Pancreas (tissue), 10 donors: Measurements from ENCODE around the gene B3GALT2. TPM values are rescaled to one million over a fixed set of nuclear protein-coding genes. Genes with fewer than 3 reads are reported as not detected.

Source experiments
- ATAC-seq, 4 donors: fragments of 200-7000 bp; cut with Tn5 transposase; one replicate each; pipeline versions ENCODE4 v1.8.0 to v1.9.1; 2020; ENCODE audit warnings: mild to moderate bottlenecking in 4 of 4, moderate library complexity in 4 of 4
- DNase-seq, 6 donors: peaks; one replicate each; pipeline ENCODE4 v3.0.0-alpha.2; 2020
- FAIRE-seq: peaks from 2 replicates; lab custom pipeline; 2012; peaks lifted over from hg19 to GRCh38; lab: Jason Lieb, UNC
- H3K27ac ChIP-seq, 4 donors: fragments of 200-600 bp; sonication (generic); 1 replicate in 3 of 4; 2 replicates in 1 of 4; pipeline versions ENCODE4 v1.5.0 to v1.8.0; 2020
- H3K27me3 ChIP-seq, 4 donors: fragments of 200-600 bp; one replicate each; pipeline ENCODE4 v1.8.0; 2021
- H3K36me3 ChIP-seq, 3 donors: fragments of 200-600 bp; sonication (generic) in 1 of 3; one replicate each; pipeline versions ENCODE4 v1.5.0 to v1.8.0; 2020 to 2021
- H3K4me1 ChIP-seq, 3 donors: fragments of 200-600 bp; one replicate each; pipeline ENCODE4 v1.8.0; 2021
- H3K4me3 ChIP-seq, 4 donors: fragments of 200-600 bp; sonication (generic) in 2 of 4; one replicate each; pipeline versions ENCODE4 v1.5.0 to v1.8.0; 2020 to 2021
- H3K9me3 ChIP-seq, 4 donors: fragments of 200-600 bp; one replicate each; pipeline ENCODE4 v1.8.0; 2021
- CTCF ChIP-seq, 4 donors: fragments of 200-600 bp; sonication (generic) in 3 of 4; IDR thresholded peaks; one replicate each; pipeline versions ENCODE4 v1.5.0 to v1.8.0; 2021; ENCODE audit warnings: antibody characterized with exemption in 4 of 4
- WGBS, 2 donors: extraction: QIAGEN DNeasy Blood & Tissue Kit; methylation state at CpG; one replicate each; pipeline ENCODE4 v1.1.7; 2013; 5-methylcytosine and 5-hydroxymethylcytosine counted together
- intact Hi-C, 3 donors: fragments of 100-400 bp; cut with DNase I; formaldehyde crosslinking; loops; one replicate each; pipeline versions ENCODE4 v1.11.1 to v1.14.2; 2022
- microRNA-seq, 2 donors: library from miRNA; unstranded; fragments of <30 nt; microRNA quantifications; one replicate each; pipeline versions ENCODE4 to v1.1.0, GENCODE V29; 2019 to 2020
- polyA plus RNA-seq, 2 donors: library from polyadenylated mRNA; stranded (reverse); fragments of 200-250 nt; gene quantifications; one replicate each; pipeline ENCODE4 v1.2.3, GENCODE V29; 2013
- total RNA-seq, 6 donors: library from RNA; stranded (reverse); fragmentation: NEBNext Ultra II Directional in 4 of 6; extraction: Animal tissue kit (Norgen Biotek cat#: 25700) in 4 of 6; gene quantifications; one replicate each; pipeline versions ENCODE4 v1.2.1 to v1.2.4, GENCODE V29; 2021 to 2023
- donor health status: healthy with polysubstance abuse.
- donor health status: DM: no; HTN: no; CAD: no; lungs with moderate emphysema.
- donor health status: DM: no; HTN: no; CAD: no.
- donor health status: control.
- donor health status: control.
- donor health status: Bipolar disorder and iron deficiency.
- donor health status: DM: yes; HTN: yes; CAD: no.
- donor health status: DM: no; HTN: no; CAD: no.
- donor health status: DM: no; HTN: no; CAD: no.
- donor health status: DM: yes; HTN: yes; CAD: no.

Gene B3GALT2
- total and polyA plus RNA-seq, 8 donors = 0.20 to 0.99 (median 0.34) TPM

DNA sequence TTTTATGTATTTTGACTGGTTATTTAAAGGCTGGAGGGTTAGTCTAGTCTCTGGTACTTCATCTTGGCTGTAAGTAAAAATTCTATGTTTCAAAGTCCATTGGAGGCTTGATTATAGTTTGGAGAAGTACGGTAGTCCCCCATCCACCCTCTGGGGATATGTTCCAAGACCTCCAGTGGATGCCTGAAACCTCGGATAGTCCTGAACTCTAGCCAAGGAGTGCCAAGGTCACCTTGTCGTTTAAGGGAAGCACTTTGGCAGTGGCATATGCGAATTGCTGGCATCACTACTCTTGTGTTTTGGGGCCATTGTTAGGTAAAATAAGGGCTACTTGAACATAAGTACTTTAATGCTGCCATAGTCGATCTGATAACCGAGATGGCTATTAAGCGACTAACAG, 46.2 kb downstream of the B3GALT2 start:
- no peak overlapping the region for H3K27ac ChIP-seq
- ATAC-seq = no peak
- no peaks in the 10 kb centered on the region for H3K4me1 ChIP-seq
- no peak for FAIRE-seq
- 59 to 62% methylated on average over 7 of the region's 7 CpGs for WGBS, 2 donors
- TF ChIP-seq CTCF (IDR thresholded peaks at IDR 0.05) = no peak
- no peak overlapping the region for H3K4me3 ChIP-seq
- H3K9me3 ChIP-seq = no peaks in the 10 kb centered on the region
- intact Hi-C loops = no loop called here
- H3K36me3 ChIP-seq = peaks cover 0 to 7% (median 5%) of the 10 kb centered on the region in 3 donors
- no peak for DNase-seq
- no peaks in the 10 kb centered on the region for H3K27me3 ChIP-seq

GRCh38 chr1:193131266-193131860, 55.0 kb downstream of the B3GALT2 start:
- Histone ChIP-seq H3K27me3 (no peaks in the 10 kb centered on the region), H3K9me3 (no peaks in the 10 kb centered on the region), H3K27ac (no peak overlapping the region), H3K36me3 (peaks cover 0 to 15% (median 0%) of the 10 kb centered on the region in 3 donors), H3K4me1 (no peaks in the 10 kb centered on the region), H3K4me3 (no peak overlapping the region)
- FAIRE-seq (no peak), ATAC-seq (no peak), DNase-seq (no peak)
- intact Hi-C loops = no loop called here
- 97 to 98% methylated on average over 2 of the region's 2 CpGs for WGBS, 2 donors
- no peak for TF ChIP-seq CTCF (IDR thresholded peaks at IDR 0.05)

Small RNA genes lying within 50 kb of the gene (microRNA-seq; reads per million reads assigned to microRNA genes)
- gene MIR1278 = 0.29 to 0.77 reads per million in 2 donors

Other genes starting within 250 kb of the B3GALT2 start
- 10 to 100 TPM; 14.8 to 26.8 (median 17.8) TPM for gene UCHL5, start 127.3 kb downstream of the B3GALT2 start, total RNA-seq
- 10 to 100 TPM in 1 of 2 donors, 1 to 10 TPM in 1; 9.8 to 13.5 TPM for gene UCHL5, start 127.3 kb downstream of the B3GALT2 start, polyA plus RNA-seq
- gene RO60, start 127.0 kb downstream of the B3GALT2 start, total RNA-seq = 10 to 100 TPM; 14.0 to 31.3 (median 22.7) TPM
- gene RO60, start 127.0 kb downstream of the B3GALT2 start, polyA plus RNA-seq = 1 to 10 TPM; 4.3 to 5.1 TPM
- 10 to 100 TPM in 1 of 6 donors, 1 to 10 TPM in 5; 4.1 to 12.9 (median 7.6) TPM for gene GLRX2, start 81.2 kb downstream of the B3GALT2 start, total RNA-seq
- gene GLRX2, start 81.2 kb downstream of the B3GALT2 start, polyA plus RNA-seq = 1 to 10 TPM; 5.2 to 5.3 TPM
- 10 to 100 TPM; 19.1 to 33.7 (median 24.6) TPM for gene CDC73, start 64.6 kb downstream of the B3GALT2 start, total RNA-seq
- gene CDC73, start 64.6 kb downstream of the B3GALT2 start, polyA plus RNA-seq = 1 to 10 TPM; 3.4 to 6.6 TPM